ENCODE results near the gene TSPAN8. TPM values are rescaled to one million over a fixed set of nuclear protein-coding genes. Genes with fewer than 3 reads are reported as not detected.

The TSPAN8 gene
- total and polyA plus RNA-seq, 8 donors, result 0.95 to 18.0 (median 1.6) TPM

DNA sequence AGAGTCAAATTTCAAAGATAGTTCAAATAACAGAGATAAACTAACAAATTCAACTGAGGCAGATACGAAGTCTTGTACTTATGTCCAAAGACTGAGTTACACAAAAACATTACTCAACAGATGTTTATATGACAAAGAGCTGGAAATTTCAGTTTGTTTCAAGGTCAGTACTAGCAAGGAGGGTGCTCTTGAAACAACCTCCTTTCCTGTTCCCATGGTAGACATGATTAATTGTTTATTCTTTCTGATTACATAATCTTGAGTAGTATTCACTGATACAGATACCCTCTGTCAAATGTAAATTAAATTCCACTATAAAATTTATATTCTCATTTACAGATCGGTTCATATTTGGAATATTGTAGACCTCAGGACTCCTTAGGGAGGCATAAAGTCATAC is 23.4 kb downstream of the TSPAN8 start:
- no peak for DNase-seq
- Histone ChIP-seq H3K27me3 (no peaks in the 10 kb centered on the region), H3K36me3 (no peaks in the 10 kb centered on the region), H3K4me1 (peaks cover 0 to 3% of the 10 kb centered on the region in 2 donors), H3K9me3 (no peaks in the 10 kb centered on the region), H3K27ac (no peak overlapping the region), H3K4me3 (no peak overlapping the region)
- TF ChIP-seq, protein P1, sequence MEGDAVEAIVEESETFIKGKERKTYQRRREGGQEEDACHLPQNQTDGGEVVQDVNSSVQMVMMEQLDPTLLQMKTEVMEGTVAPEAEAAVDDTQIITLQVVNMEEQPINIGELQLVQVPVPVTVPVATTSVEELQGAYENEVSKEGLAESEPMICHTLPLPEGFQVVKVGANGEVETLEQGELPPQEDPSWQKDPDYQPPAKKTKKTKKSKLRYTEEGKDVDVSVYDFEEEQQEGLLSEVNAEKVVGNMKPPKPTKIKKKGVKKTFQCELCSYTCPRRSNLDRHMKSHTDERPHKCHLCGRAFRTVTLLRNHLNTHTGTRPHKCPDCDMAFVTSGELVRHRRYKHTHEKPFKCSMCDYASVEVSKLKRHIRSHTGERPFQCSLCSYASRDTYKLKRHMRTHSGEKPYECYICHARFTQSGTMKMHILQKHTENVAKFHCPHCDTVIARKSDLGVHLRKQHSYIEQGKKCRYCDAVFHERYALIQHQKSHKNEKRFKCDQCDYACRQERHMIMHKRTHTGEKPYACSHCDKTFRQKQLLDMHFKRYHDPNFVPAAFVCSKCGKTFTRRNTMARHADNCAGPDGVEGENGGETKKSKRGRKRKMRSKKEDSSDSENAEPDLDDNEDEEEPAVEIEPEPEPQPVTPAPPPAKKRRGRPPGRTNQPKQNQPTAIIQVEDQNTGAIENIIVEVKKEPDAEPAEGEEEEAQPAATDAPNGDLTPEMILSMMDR (IDR thresholded peaks at IDR 0.05), result no peak
- intact Hi-C loops (cut with DNase I), result no loop called here
- ATAC-seq, result peak; percentile 52

DNA sequence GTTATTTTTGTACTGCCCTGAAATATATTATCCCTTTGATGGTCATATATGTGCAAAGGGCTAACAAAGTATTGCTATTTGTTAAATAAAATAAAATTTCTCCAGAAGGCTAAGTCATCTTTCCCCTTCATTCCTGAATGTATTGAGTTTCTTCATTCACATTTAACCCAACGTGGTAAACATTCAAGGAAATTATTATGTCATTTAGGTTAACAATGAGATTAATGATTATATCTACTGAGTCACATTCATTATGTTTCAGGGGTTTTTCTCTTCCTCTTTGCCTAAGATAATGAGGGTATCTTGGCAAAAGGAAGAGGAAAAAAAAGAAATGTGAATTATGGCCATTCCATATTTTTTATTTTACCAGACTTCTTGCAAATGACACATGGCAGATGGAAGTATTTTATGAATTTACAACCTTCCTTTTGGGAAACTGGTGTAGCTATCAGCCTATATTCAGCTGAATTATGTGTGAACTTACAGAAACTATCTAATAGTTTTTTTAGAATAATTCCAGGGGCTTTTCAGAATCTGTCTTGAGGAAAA is 27.2 kb downstream of the TSPAN8 start:
- no peak overlapping the region for H3K4me3 ChIP-seq
- ATAC-seq, result no peak
- no peak for DNase-seq
- H3K4me1 ChIP-seq, result peaks cover 3 to 4% of the 10 kb centered on the region in 2 donors
- H3K36me3 ChIP-seq, result no peaks in the 10 kb centered on the region
- H3K9me3 ChIP-seq, result no peaks in the 10 kb centered on the region
- intact Hi-C loops (cut with DNase I), result no loop called here
- no peaks in the 10 kb centered on the region for H3K27me3 ChIP-seq
- H3K27ac ChIP-seq, result no peak overlapping the region
- TF ChIP-seq, protein P1 (IDR thresholded peaks at IDR 0.05), result no peak

DNA sequence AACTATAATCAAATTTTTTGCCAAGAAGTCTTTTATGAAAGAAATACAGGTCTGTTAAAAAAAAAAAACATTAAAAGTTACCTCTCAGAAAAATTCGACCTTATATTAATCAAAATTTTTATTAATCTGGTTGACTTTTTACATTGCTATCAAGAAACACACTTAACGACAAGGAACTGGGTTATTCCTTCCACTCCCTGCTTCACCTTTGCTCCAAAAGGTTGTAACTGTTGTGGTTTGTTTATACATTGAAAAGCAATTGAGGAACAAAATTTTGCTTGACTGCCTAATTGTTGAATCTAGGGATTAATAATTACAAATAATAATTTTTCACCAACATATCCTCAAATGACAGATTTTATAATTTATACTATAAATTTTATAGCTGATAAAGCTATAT is 28.4 kb downstream of the TSPAN8 start:
- DNase-seq (no peak), ATAC-seq (no peak)
- TF ChIP-seq, protein P1 (IDR thresholded peaks at IDR 0.05), result no peak
- intact Hi-C loops (cut with DNase I), result no loop called here
- Histone ChIP-seq H3K4me1 (peaks cover 3 to 4% of the 10 kb centered on the region in 2 donors), H3K9me3 (no peaks in the 10 kb centered on the region), H3K27me3 (no peaks in the 10 kb centered on the region), H3K4me3 (no peak overlapping the region), H3K36me3 (no peaks in the 10 kb centered on the region), H3K27ac (no peak overlapping the region)

DNA sequence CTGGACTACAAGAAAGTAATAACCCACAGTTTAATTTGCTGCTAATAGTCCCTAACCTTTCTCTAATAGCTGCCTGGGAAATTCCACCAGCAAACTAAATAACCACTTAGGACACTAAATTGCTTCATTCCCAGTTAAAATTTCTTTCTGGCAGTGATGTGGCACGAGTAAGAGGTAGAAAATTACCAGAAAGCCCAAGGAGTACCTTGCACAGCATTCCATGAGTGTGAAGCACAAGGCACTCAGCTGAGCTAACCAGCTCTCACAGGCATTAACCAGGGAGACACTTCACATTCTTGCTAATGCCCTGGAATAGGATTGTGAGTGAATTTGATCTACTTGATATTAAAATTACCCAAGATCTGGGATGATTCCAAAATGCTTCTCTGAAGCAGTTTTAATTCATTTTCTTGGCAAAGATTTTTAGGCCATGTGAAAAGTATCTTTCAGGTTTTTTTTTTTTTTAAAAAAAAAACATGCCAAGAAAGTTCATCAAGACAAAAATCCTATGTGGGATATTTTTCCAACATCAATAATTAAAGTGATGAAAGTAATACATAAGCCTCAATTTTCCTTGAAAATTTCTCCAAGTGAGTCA is 29.5 kb downstream of the TSPAN8 start:
- TF ChIP-seq, protein P1 (IDR thresholded peaks at IDR 0.05), result no peak
- ATAC-seq (peak; percentile 98), DNase-seq (peak in 2 of 4 donors; percentile 36 to 55)
- Histone ChIP-seq H3K36me3 (no peaks in the 10 kb centered on the region), H3K4me1 (peaks cover 0 to 4% of the 10 kb centered on the region in 2 donors), H3K9me3 (no peaks in the 10 kb centered on the region), H3K4me3 (no peak overlapping the region), H3K27me3 (no peaks in the 10 kb centered on the region), H3K27ac (peak overlapping the region in 1 of 2 donors; percentile 29)
- intact Hi-C loops (cut with DNase I), result no loop called here

DNA sequence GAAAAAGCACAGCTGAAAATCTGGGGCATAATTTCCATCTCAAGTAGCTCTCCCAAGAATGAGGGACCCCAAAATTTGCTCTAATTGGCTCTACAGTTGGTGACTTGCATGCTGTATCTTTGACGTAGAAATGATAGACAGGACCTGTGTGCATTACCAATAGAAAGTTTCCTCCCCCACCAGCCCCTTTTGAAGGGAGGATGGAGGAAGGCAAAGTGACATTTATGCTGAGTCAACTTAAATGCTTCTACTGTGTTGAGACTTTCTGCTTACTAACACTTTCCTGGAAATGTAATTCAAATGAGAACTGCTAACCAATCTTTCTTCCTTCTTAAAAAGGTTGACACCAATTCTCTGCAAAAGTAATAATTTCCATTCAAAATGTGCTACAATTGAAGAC is 31.9 kb downstream of the TSPAN8 start:
- ATAC-seq (no peak), DNase-seq (no peak)
- no peaks in the 10 kb centered on the region for H3K27me3 ChIP-seq
- H3K9me3 ChIP-seq, result no peaks in the 10 kb centered on the region
- no peak overlapping the region for H3K4me3 ChIP-seq
- peaks cover 0 to 4% of the 10 kb centered on the region in 2 donors for H3K4me1 ChIP-seq
- TF ChIP-seq, protein P1 (IDR thresholded peaks at IDR 0.05), result no peak
- H3K36me3 ChIP-seq, result no peaks in the 10 kb centered on the region
- no peak overlapping the region for H3K27ac ChIP-seq
- intact Hi-C loops (cut with DNase I), result no loop called here
